ENCODE measurements around the gene LOXL1.

- TF ChIP-seq POLR2A (IDR thresholded peaks at IDR 0.05; ENCODE audit: low read depth, low read length) (no peak), PAX8 (IDR thresholded peaks at IDR 0.05) (no peak), SIN3A (IDR thresholded peaks at IDR 0.05; ENCODE audit: low read depth, low read length) (no peak), CTCF (IDR thresholded peaks at IDR 0.05 in 2 of 3, conservative IDR thresholded peaks at IDR 0.05 in 1 of 3; ENCODE audit: control insufficient read depth in 2 of 3, extremely low read depth in 1 of 3, insufficient read depth in 1 of 3, low read depth in 3 of 3, low read length in 3 of 3) (no peak), SRF (IDR thresholded peaks at IDR 0.05; ENCODE audit: low read depth in 2 of 2, low read length in 2 of 2) (no peak), HDGF (IDR thresholded peaks at IDR 0.05) (no peak), RAD21 (IDR thresholded peaks at IDR 0.05; ENCODE audit: insufficient read depth, low read depth, low read length) (no peak), MXI1 (IDR thresholded peaks at IDR 0.05; ENCODE audit: low read depth, low read length) (no peak), BRCA1 (IDR thresholded peaks at IDR 0.05; ENCODE audit: low read depth, low read length) (no peak), SP1 (IDR thresholded peaks at IDR 0.05; ENCODE audit: low read depth, low read length) (no peak), ATF7 (IDR thresholded peaks at IDR 0.05; ENCODE audit: low read depth) (no peak)
Observed at GRCh38 chr15:73886717-73887345, 39.4 kb upstream of the LOXL1 start.
